Sigmoid colon (tissue), 7 donors: ENCODE data around the gene MAP3K3. TPM values are rescaled to one million over a fixed set of nuclear protein-coding genes. Genes with fewer than 3 reads are reported as not detected.

ENCODE experiments used
- DNase-seq: peaks from one replicate; pipeline ENCODE4 v3.0.0-alpha.2; 2019
- H3K27ac ChIP-seq, 4 donors: fragments of 200-600 bp; sonication (generic); one replicate each; pipeline ENCODE4 v1.5.1; 2016 to 2019; ENCODE audit warnings: mild to moderate bottlenecking in 1 of 4
- H3K27me3 ChIP-seq, 3 donors: fragments of 200-600 bp; sonication (generic); one replicate each; pipeline ENCODE4 v1.5.1; 2019; ENCODE audit warnings: mild to moderate bottlenecking in 1 of 3
- H3K36me3 ChIP-seq, 4 donors: fragments of 200-600 bp; sonication (generic); one replicate each; pipeline ENCODE4 v1.5.1; 2016 to 2019
- H3K4me1 ChIP-seq, 4 donors: fragments of 200-600 bp; sonication (generic); one replicate each; pipeline ENCODE4 v1.5.1; 2017 to 2019
- H3K4me3 ChIP-seq, 4 donors: fragments of 200-600 bp; sonication (generic); one replicate each; pipeline ENCODE4 v1.5.1; 2017 to 2019; ENCODE audit warnings: mild to moderate bottlenecking in 2 of 4, moderate library complexity in 1 of 4
- H3K9me3 ChIP-seq, 4 donors: fragments of 200-600 bp in 3 of 4; sonication (generic) in 3 of 4; one replicate each; pipeline versions ENCODE4 v1.5.1 to v1.6.1; 2013 to 2019
- EP300 ChIP-seq, 4 donors: sonication (generic); formaldehyde crosslinking; IDR thresholded peaks; one replicate each; pipeline ENCODE4 v1.6.1; 2017; ENCODE audit warnings: antibody characterized with exemption in 4 of 4
- POLR2A ChIP-seq, 2 donors: fragments of 450-650 bp; IDR thresholded peaks; one replicate each; pipeline ENCODE4 v1.6.1; 2016; ENCODE audit warnings: antibody characterized with exemption in 2 of 2, mild to moderate bottlenecking in 2 of 2, moderate library complexity in 2 of 2
- POLR2AphosphoS5 ChIP-seq, 4 donors: sonication (generic); formaldehyde crosslinking; IDR thresholded peaks; one replicate each; pipeline ENCODE4 v1.6.1; 2017; ENCODE audit warnings: antibody characterized with exemption in 4 of 4
- WGBS, 2 donors: extraction: QIAGEN DNeasy Blood & Tissue Kit; methylation state at CpG; one replicate each; pipeline ENCODE4 v1.1.7; 2013; 5-methylcytosine and 5-hydroxymethylcytosine counted together
- intact Hi-C: fragments of 100-400 bp; cut with DNase I; formaldehyde crosslinking; loops from one replicate; pipeline ENCODE4 v1.15.1; 2023
- polyA plus RNA-seq, 3 donors: library from polyadenylated mRNA; stranded (reverse); fragments of 200-250 nt; gene quantifications; one replicate each; pipeline ENCODE4 v1.2.3, GENCODE V29; 2013
- total RNA-seq, 4 donors: library from RNA; depleted of rRNA; stranded (reverse); fragments of >200 nt; gene quantifications; one replicate each; pipeline ENCODE4 v1.1.0, GENCODE V29; 2016
- TF ChIP-seq, protein P1 (sequence below), 4 experiments: fragments of 450-650 bp in 3 of 4; fragments of 200-600 bp in 1 of 4; IDR thresholded peaks; one replicate each; pipeline ENCODE4 v1.5.1; 2016 to 2019; ENCODE audit warnings: antibody characterized with exemption in 4 of 4, mild to moderate bottlenecking in 3 of 4, moderate library complexity in 2 of 4
- donor health status: healthy with polysubstance abuse.
- donor health status: Bipolar disorder and iron deficiency.
- donor health status: healthy.

MAP3K3 gene
- total and polyA plus RNA-seq, 7 donors, result 4.4 to 68.7 (median 51.5) TPM

DNA sequence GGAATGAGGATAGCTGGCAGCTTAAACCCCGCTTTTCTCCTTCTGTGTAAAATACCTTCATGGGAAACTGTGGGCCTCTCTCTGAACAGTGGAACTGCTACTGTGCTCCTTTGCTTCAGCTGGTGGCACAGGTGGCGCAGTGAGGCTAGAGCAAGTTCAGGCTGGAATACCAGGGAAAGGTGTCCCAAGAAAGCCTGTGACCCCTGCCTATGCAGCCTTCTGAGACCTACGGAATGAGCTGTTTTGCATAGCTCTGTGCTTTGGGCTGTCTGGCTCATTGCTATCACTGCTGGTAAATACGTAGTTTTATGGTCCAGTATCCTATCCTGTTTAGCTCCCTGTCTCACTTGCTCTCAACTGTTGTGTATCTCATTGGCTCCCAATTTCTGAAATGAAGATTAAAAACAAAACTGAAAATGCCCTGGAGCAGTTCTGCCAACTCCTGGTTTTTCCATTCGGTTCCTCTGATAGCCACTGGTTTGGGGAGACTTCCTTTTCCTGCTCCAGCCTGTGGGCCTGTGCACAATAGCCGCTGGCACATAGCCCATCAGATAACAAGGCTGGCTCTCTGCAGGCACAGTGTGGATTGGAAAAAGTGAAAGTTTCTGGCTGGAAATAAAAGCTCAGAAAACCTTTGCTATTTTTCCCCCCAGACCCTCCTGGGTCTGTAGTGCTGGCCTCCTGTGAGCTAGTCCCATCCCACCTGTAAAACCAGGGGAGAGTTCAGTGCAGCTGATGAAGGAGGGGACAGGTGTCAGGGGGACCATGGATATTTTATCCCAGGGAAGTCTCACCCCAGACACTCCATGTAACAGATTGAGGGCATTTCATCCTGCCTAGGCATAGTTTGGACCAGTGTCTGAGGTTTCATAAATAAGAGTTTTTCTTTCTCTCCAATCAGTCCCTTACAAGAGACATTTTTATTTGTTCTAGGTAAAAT, 53.7 kb downstream of the MAP3K3 start:
- H3K36me3 ChIP-seq, result peaks cover 0 to 33% (median 0%) of the 10 kb centered on the region in 4 donors
- H3K4me3 ChIP-seq, result peak overlapping the region in 1 of 4 donors; percentile 15
- H3K4me1 ChIP-seq, result peaks cover 0 to 44% (median 29%) of the 10 kb centered on the region in 4 donors
- H3K27ac ChIP-seq, result peak overlapping the region; percentile 70 to 78 (median 76)
- TF ChIP-seq POLR2AphosphoS5 (IDR thresholded peaks at IDR 0.05), result peak; percentile 43 to 69 (median 52)
- no peak for TF ChIP-seq EP300 (IDR thresholded peaks at IDR 0.05)
- H3K27me3 ChIP-seq, result no peaks in the 10 kb centered on the region
- no peaks in the 10 kb centered on the region for H3K9me3 ChIP-seq
- WGBS, 2 donors, result 21 to 52% methylated on average over 6 of the region's 6 CpGs
- peak; percentile 84 for DNase-seq
- intact Hi-C loops, result no loop called here

DNA sequence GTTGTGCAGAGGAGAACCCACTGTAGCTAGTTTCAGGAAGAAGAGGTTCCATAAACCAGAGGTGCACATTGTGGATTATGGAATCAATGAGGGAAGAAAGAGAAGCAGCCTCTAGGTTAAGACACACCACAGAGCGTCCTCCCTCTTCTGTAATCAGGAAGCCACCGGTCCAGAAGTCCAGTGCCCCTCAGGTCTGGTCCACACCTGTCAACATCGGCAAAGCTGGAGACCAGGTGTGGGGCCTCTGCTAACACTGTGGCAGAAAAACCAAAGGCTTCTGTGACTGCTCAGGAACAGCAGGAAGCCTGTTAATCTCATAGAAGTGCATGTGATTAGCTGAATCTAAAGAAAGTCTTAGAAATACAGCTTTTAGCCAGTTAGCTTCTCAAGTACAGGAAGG, 54.4 kb downstream of the MAP3K3 start:
- WGBS, 2 donors, result 14 to 51% methylated on average over 3 of the region's 3 CpGs
- DNase-seq, result no peak
- Histone ChIP-seq H3K9me3 (no peaks in the 10 kb centered on the region), H3K4me3 (no peak overlapping the region), H3K36me3 (peaks cover 0 to 37% (median 1%) of the 10 kb centered on the region in 4 donors), H3K27me3 (no peaks in the 10 kb centered on the region), H3K27ac (peak overlapping the region; percentile 70 to 78 (median 76)), H3K4me1 (peaks cover 0 to 51% (median 36%) of the 10 kb centered on the region in 4 donors)
- intact Hi-C loops, result no loop called here
- TF ChIP-seq, protein P1, sequence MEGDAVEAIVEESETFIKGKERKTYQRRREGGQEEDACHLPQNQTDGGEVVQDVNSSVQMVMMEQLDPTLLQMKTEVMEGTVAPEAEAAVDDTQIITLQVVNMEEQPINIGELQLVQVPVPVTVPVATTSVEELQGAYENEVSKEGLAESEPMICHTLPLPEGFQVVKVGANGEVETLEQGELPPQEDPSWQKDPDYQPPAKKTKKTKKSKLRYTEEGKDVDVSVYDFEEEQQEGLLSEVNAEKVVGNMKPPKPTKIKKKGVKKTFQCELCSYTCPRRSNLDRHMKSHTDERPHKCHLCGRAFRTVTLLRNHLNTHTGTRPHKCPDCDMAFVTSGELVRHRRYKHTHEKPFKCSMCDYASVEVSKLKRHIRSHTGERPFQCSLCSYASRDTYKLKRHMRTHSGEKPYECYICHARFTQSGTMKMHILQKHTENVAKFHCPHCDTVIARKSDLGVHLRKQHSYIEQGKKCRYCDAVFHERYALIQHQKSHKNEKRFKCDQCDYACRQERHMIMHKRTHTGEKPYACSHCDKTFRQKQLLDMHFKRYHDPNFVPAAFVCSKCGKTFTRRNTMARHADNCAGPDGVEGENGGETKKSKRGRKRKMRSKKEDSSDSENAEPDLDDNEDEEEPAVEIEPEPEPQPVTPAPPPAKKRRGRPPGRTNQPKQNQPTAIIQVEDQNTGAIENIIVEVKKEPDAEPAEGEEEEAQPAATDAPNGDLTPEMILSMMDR (IDR thresholded peaks at IDR 0.05), result no peak
- TF ChIP-seq POLR2AphosphoS5 (IDR thresholded peaks at IDR 0.05) (no peak), POLR2A (IDR thresholded peaks at IDR 0.05) (no peak)

- WGBS, 2 donors, result 95 to 98% methylated on average over 5 of the region's 5 CpGs
- TF ChIP-seq, protein P1 (IDR thresholded peaks at IDR 0.05), result no peak
- TF ChIP-seq EP300 (IDR thresholded peaks at IDR 0.05) (no peak), POLR2AphosphoS5 (IDR thresholded peaks at IDR 0.05) (no peak), POLR2A (IDR thresholded peaks at IDR 0.05) (no peak)
- H3K4me3 ChIP-seq, result no peak overlapping the region
- no peak for DNase-seq
- H3K9me3 ChIP-seq, result no peaks in the 10 kb centered on the region
- intact Hi-C loops, result no loop called here
- H3K4me1 ChIP-seq, result peaks cover 0 to 74% (median 54%) of the 10 kb centered on the region in 4 donors
- no peaks in the 10 kb centered on the region for H3K27me3 ChIP-seq
- no peak overlapping the region for H3K27ac ChIP-seq
- peaks cover 0 to 39% (median 12%) of the 10 kb centered on the region in 4 donors for H3K36me3 ChIP-seq
Measured at GRCh38 chr17:63679214-63679613, 57.0 kb downstream of the MAP3K3 start.

- WGBS, 2 donors, result 90 to 97% methylated on average over 1 of the region's 1 CpG
- Histone ChIP-seq H3K4me1 (peaks cover 0 to 75% (median 54%) of the 10 kb centered on the region in 4 donors), H3K9me3 (no peaks in the 10 kb centered on the region), H3K27ac (peak overlapping the region in 1 of 4 donors; percentile 58), H3K27me3 (no peaks in the 10 kb centered on the region), H3K4me3 (no peak overlapping the region), H3K36me3 (peaks cover 0 to 38% (median 12%) of the 10 kb centered on the region in 4 donors)
- TF ChIP-seq, protein P1 (IDR thresholded peaks at IDR 0.05), result no peak
- TF ChIP-seq EP300 (IDR thresholded peaks at IDR 0.05) (no peak), POLR2AphosphoS5 (IDR thresholded peaks at IDR 0.05) (no peak), POLR2A (IDR thresholded peaks at IDR 0.05) (no peak)
- no peak for DNase-seq
- intact Hi-C loops, result no loop called here
Measured at GRCh38 chr17:63680700-63681099, 58.5 kb downstream of the MAP3K3 start.

DNA sequence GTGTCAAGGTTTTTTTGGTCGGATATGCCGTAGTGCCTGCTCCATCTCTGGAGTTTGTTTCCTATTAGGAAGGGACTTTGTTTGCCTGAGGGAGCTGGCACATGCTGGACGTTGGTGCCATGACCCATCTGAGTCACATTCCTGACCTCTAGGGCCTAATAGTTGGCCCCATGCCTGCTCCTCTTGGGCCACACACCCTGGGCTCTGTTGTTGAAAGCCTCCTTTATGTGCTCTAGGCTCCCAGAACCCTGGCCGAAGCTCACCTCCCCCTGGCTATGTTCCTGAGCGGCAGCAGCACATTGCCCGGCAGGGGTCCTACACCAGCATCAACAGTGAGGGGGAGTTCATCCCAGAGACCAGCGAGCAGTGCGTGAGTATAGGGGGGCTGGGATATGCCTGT, 59.3 kb downstream of the MAP3K3 start:
- no peak for DNase-seq
- Histone ChIP-seq H3K9me3 (no peaks in the 10 kb centered on the region), H3K4me1 (peaks cover 0 to 75% (median 52%) of the 10 kb centered on the region in 4 donors), H3K36me3 (peaks cover 0 to 38% (median 12%) of the 10 kb centered on the region in 4 donors), H3K4me3 (no peak overlapping the region), H3K27me3 (no peaks in the 10 kb centered on the region), H3K27ac (peak overlapping the region in 3 of 4 donors; percentile 43 to 58 (median 45))
- no peak for TF ChIP-seq EP300 (IDR thresholded peaks at IDR 0.05)
- TF ChIP-seq POLR2AphosphoS5 (IDR thresholded peaks at IDR 0.05), result peak in 3 of 4 donors; percentile 6 to 39 (median 38)
- 88 to 91% methylated on average over 8 of the region's 8 CpGs for WGBS, 2 donors
- intact Hi-C loops, result no loop called here
